ENCODE results near the gene NMT1.

NMT1 gene

GRCh38 chr17:45112559-45113423 is 51.7 kb downstream of the NMT1 start:
- Histone ChIP-seq H3K4me3 (ENCODE audit: insufficient read length, low read depth) (no peak overlapping the region), H3K9me3 (ENCODE audit: insufficient read depth, low read length) (no peaks in the 10 kb centered on the region), H3K27me3 (ENCODE audit: insufficient read depth, insufficient read length) (no peaks in the 10 kb centered on the region), H3K9ac (ENCODE audit: insufficient read length, low read depth) (no peak overlapping the region), H3K36me3 (ENCODE audit: insufficient read depth, insufficient read length, low read length) (peaks cover 59% of the 10 kb centered on the region), H3K4me1 (ENCODE audit: insufficient read depth, insufficient read length) (peaks cover 19% of the 10 kb centered on the region)
- DNase-seq (ENCODE audit: low read depth, low spot score), result no peak
- no peak for TF ChIP-seq YY1 (IDR thresholded peaks at IDR 0.05; ENCODE audit: insufficient read depth, insufficient read length)
- TF ChIP-seq SUZ12 (IDR thresholded peaks at IDR 0.05; ENCODE audit: extremely low read depth, insufficient read depth, insufficient read length), result no peak
- no peak for TF ChIP-seq ZNF274 (IDR thresholded peaks at IDR 0.05; ENCODE audit: low read depth, low read length)

- H3K36me3 ChIP-seq (ENCODE audit: insufficient read depth, insufficient read length, low read length), result peaks cover 59% of the 10 kb centered on the region
- H3K9ac ChIP-seq (ENCODE audit: insufficient read length, low read depth), result no peak overlapping the region
- TF ChIP-seq ZNF274 (IDR thresholded peaks at IDR 0.05; ENCODE audit: low read depth, low read length) (no peak), YY1 (IDR thresholded peaks at IDR 0.05; ENCODE audit: insufficient read depth, insufficient read length) (no peak), SUZ12 (IDR thresholded peaks at IDR 0.05; ENCODE audit: extremely low read depth, insufficient read depth, insufficient read length) (no peak)
- no peak overlapping the region for H3K4me3 ChIP-seq (ENCODE audit: insufficient read length, low read depth)
- no peaks in the 10 kb centered on the region for H3K27me3 ChIP-seq (ENCODE audit: insufficient read depth, insufficient read length)
- H3K4me1 ChIP-seq (ENCODE audit: insufficient read depth, insufficient read length), result peaks cover 19% of the 10 kb centered on the region
- H3K9me3 ChIP-seq (ENCODE audit: insufficient read depth, low read length), result no peaks in the 10 kb centered on the region
- DNase-seq (ENCODE audit: low read depth, low spot score), result no peak
Measured at GRCh38 chr17:45113424-45113754, 52.3 kb downstream of the NMT1 start.

GRCh38 chr17:45114117-45114932 is 53.2 kb downstream of the NMT1 start:
- Histone ChIP-seq H3K9ac (ENCODE audit: insufficient read length, low read depth) (no peak overlapping the region), H3K9me3 (ENCODE audit: insufficient read depth, low read length) (no peaks in the 10 kb centered on the region), H3K4me3 (ENCODE audit: insufficient read length, low read depth) (no peak overlapping the region), H3K36me3 (ENCODE audit: insufficient read depth, insufficient read length, low read length) (peaks cover 58% of the 10 kb centered on the region), H3K4me1 (ENCODE audit: insufficient read depth, insufficient read length) (peaks cover 19% of the 10 kb centered on the region), H3K27me3 (ENCODE audit: insufficient read depth, insufficient read length) (no peaks in the 10 kb centered on the region)
- TF ChIP-seq SUZ12 (IDR thresholded peaks at IDR 0.05; ENCODE audit: extremely low read depth, insufficient read depth, insufficient read length), result no peak
- TF ChIP-seq ZNF274 (IDR thresholded peaks at IDR 0.05; ENCODE audit: low read depth, low read length), result no peak
- no peak for TF ChIP-seq YY1 (IDR thresholded peaks at IDR 0.05; ENCODE audit: insufficient read depth, insufficient read length)
- DNase-seq (ENCODE audit: low read depth, low spot score), result no peak

GRCh38 chr17:45115015-45115625 is 54.0 kb downstream of the NMT1 start:
- H3K27me3 ChIP-seq (ENCODE audit: insufficient read depth, insufficient read length), result no peaks in the 10 kb centered on the region
- no peak for DNase-seq (ENCODE audit: low read depth, low spot score)
- peaks cover 64% of the 10 kb centered on the region for H3K36me3 ChIP-seq (ENCODE audit: insufficient read depth, insufficient read length, low read length)
- H3K4me3 ChIP-seq (ENCODE audit: insufficient read length, low read depth), result no peak overlapping the region
- no peak overlapping the region for H3K9ac ChIP-seq (ENCODE audit: insufficient read length, low read depth)
- TF ChIP-seq YY1 (IDR thresholded peaks at IDR 0.05; ENCODE audit: insufficient read depth, insufficient read length), result no peak
- TF ChIP-seq SUZ12 (IDR thresholded peaks at IDR 0.05; ENCODE audit: extremely low read depth, insufficient read depth, insufficient read length), result no peak
- no peak for TF ChIP-seq ZNF274 (IDR thresholded peaks at IDR 0.05; ENCODE audit: low read depth, low read length)
- H3K4me1 ChIP-seq (ENCODE audit: insufficient read depth, insufficient read length), result peaks cover 19% of the 10 kb centered on the region
- no peaks in the 10 kb centered on the region for H3K9me3 ChIP-seq (ENCODE audit: insufficient read depth, low read length)

GRCh38 chr17:45115871-45116270 is 54.8 kb downstream of the NMT1 start:
- Histone ChIP-seq H3K4me1 (ENCODE audit: insufficient read depth, insufficient read length) (peaks cover 15% of the 10 kb centered on the region), H3K9ac (ENCODE audit: insufficient read length, low read depth) (no peak overlapping the region), H3K36me3 (ENCODE audit: insufficient read depth, insufficient read length, low read length) (peaks cover 64% of the 10 kb centered on the region), H3K4me3 (ENCODE audit: insufficient read length, low read depth) (no peak overlapping the region), H3K27me3 (ENCODE audit: insufficient read depth, insufficient read length) (no peaks in the 10 kb centered on the region), H3K9me3 (ENCODE audit: insufficient read depth, low read length) (no peaks in the 10 kb centered on the region)
- no peak for TF ChIP-seq YY1 (IDR thresholded peaks at IDR 0.05; ENCODE audit: insufficient read depth, insufficient read length)
- no peak for TF ChIP-seq ZNF274 (IDR thresholded peaks at IDR 0.05; ENCODE audit: low read depth, low read length)
- no peak for TF ChIP-seq SUZ12 (IDR thresholded peaks at IDR 0.05; ENCODE audit: extremely low read depth, insufficient read depth, insufficient read length)
- no peak for DNase-seq (ENCODE audit: low read depth, low spot score)

GRCh38 chr17:45116434-45117016 is 55.4 kb downstream of the NMT1 start:
- H3K9me3 ChIP-seq (ENCODE audit: insufficient read depth, low read length), result no peaks in the 10 kb centered on the region
- peaks cover 16% of the 10 kb centered on the region for H3K4me1 ChIP-seq (ENCODE audit: insufficient read depth, insufficient read length)
- no peak for DNase-seq (ENCODE audit: low read depth, low spot score)
- no peak overlapping the region for H3K9ac ChIP-seq (ENCODE audit: insufficient read length, low read depth)
- H3K36me3 ChIP-seq (ENCODE audit: insufficient read depth, insufficient read length, low read length), result peaks cover 58% of the 10 kb centered on the region
- TF ChIP-seq YY1 (IDR thresholded peaks at IDR 0.05; ENCODE audit: insufficient read depth, insufficient read length) (no peak), ZNF274 (IDR thresholded peaks at IDR 0.05; ENCODE audit: low read depth, low read length) (no peak), SUZ12 (IDR thresholded peaks at IDR 0.05; ENCODE audit: extremely low read depth, insufficient read depth, insufficient read length) (no peak)
- H3K4me3 ChIP-seq (ENCODE audit: insufficient read length, low read depth), result no peak overlapping the region
- H3K27me3 ChIP-seq (ENCODE audit: insufficient read depth, insufficient read length), result no peaks in the 10 kb centered on the region

All from NT2/D1 (cell line).